T-helper 17 cell (primary cell): ENCODE results near the gene KRTAP2-3. TPM values are rescaled to one million over a fixed set of nuclear protein-coding genes. Genes with fewer than 3 reads are reported as not detected.
"Not testable (repeated sequence)": the region's sequence is repeated elsewhere in the genome, so short reads cannot be mapped to it uniquely, and the experiment has no call there.

ENCODE experiments used
- ATAC-seq: fragments of 150-1000 bp; cut with Tn5 transposase; 2 replicates; pipeline ENCODE4 v1.10.0; 2021; ENCODE audit warnings: mild to moderate bottlenecking, moderate library complexity
- DNase-seq, 3 donors: peaks; one replicate each; pipeline versions ENCODE4 v3.0.0 to v3.0.0-alpha.2; 2020 to 2021
- H3K9me3 ChIP-seq: one replicate; pipeline ENCODE4 v1.7.0; 2013; ENCODE audit warnings: low read length, mild to moderate bottlenecking; ENCODE audit not compliant: control insufficient read depth, poor library complexity, severe bottlenecking
- H3K27ac Mint-ChIP-seq: one replicate; pipeline ENCODE4 v1.8.0; 2022; ENCODE audit warnings: mild to moderate bottlenecking, moderate library complexity, mixed read lengths
- H3K27me3 Mint-ChIP-seq: one replicate; pipeline ENCODE4 v1.8.0; 2022; ENCODE audit warnings: mixed read lengths
- H3K36me3 Mint-ChIP-seq: one replicate; pipeline ENCODE4 v1.8.0; 2022; ENCODE audit warnings: low read depth, mixed read lengths
- H3K4me1 Mint-ChIP-seq: one replicate; pipeline ENCODE4 v1.8.0; 2022; ENCODE audit warnings: mild to moderate bottlenecking, mixed read lengths
- H3K4me3 Mint-ChIP-seq: one replicate; pipeline ENCODE4 v1.8.0; 2022; ENCODE audit warnings: mild to moderate bottlenecking, moderate library complexity, mixed read lengths
- total RNA-seq, 4 donors: library from RNA in 2 of 4; stranded (reverse) in 2 of 4; gene quantifications; one replicate each; pipeline ENCODE4 v1.2.3 and lab custom pipeline; 2022 to 2026

The KRTAP2-3 gene
- total RNA-seq, 2 donors from 2014 or later: not detected

DNA sequence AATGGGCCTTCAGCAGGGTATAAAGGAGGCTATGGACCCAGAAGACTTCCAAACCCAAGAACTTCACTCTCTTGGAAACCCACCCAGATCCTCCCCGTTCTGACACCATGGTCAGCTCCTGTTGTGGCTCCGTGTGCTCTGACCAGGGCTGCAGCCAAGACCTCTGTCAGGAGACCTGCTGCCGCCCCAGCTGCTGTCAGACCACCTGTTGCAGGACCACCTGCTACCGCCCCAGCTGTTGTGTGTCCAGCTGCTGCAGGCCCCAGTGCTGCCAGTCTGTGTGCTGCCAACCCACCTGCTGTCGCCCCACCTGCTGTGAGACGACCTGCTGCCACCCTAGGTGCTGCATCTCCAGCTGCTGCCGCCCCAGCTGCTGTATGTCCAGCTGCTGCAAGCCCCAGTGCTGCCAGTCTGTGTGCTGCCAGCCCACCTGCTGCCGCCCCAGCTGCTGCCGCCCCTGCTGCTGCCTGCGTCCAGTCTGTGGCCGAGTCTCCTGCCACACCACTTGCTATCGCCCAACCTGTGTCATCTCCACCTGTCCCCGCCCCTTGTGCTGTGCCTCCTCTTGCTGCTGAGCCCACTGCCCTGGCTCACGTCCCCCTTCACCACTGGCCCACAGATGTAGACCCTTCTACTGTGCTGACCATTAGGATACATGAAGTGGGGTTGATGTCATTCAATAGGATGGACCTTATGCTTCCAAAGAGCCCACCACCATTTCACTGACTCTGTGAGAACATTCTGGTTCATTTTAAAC lies 24.4 kb upstream of the KRTAP2-3 start, which contains the start of gene KRTAP4-7:
KRTAP4-7 (plus strand) TSS at position 51 of the 757 bp plus-strand sequence; CDS start at position 108, 57 bp downstream.
- not testable (repeated sequence) for H3K4me3 Mint-ChIP-seq, H3K36me3 Mint-ChIP-seq, ATAC-seq, H3K4me1 Mint-ChIP-seq, DNase-seq, H3K27ac Mint-ChIP-seq, H3K9me3 ChIP-seq
- peaks cover 23% of the 10 kb centered on the region for H3K27me3 Mint-ChIP-seq

DNA sequence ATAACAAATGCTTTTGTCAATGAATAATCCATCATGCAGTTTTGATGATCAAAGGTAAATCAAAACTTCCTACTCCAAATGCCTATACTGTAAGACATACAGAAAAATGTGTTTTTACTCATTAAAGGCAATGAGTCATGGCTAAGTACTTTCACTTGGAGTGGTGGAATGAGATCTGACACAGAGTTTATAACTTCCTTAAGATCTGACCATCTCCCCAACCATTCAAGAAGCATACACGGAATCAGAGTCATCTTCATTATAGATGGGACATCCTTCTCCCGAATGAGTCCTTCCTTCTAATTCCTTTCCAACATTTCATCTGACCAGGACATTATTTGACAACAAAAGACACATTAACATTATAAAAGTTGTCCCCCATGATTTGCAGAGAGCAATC lies 23.5 kb upstream of the KRTAP2-3 start:
- ATAC-seq, H3K4me3 Mint-ChIP-seq, H3K4me1 Mint-ChIP-seq, H3K36me3 Mint-ChIP-seq, DNase-seq, H3K27ac Mint-ChIP-seq, H3K9me3 ChIP-seq: not testable (repeated sequence)
- H3K27me3 Mint-ChIP-seq: peaks cover 23% of the 10 kb centered on the region

DNA sequence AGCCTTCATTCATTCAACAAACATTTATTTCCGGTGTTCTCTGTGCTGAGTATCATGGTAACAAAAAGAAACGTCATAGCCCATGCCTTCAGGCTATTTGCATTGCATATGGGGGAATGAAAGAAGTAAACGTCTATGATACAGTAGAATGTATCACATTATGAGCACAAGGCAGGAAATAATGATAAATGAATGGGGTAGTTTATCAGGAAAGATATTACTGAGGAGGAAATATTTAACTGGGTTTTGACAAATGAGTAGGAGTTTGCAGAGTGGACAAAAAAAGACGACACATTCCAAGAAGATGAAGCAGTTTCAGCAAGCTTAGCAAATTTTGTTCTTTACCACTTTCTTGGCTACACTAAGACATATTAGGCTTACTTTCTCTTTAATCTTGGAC lies 22.7 kb upstream of the KRTAP2-3 start:
- DNase-seq (no peak), ATAC-seq (no peak)
- Mint-ChIP-seq H3K27me3 (peaks cover 21% of the 10 kb centered on the region), H3K36me3 (no peaks in the 10 kb centered on the region), H3K27ac (no peak overlapping the region), H3K4me3 (no peak overlapping the region), H3K4me1 (peaks cover 4% of the 10 kb centered on the region)
- H3K9me3 ChIP-seq: no peaks in the 10 kb centered on the region

DNA sequence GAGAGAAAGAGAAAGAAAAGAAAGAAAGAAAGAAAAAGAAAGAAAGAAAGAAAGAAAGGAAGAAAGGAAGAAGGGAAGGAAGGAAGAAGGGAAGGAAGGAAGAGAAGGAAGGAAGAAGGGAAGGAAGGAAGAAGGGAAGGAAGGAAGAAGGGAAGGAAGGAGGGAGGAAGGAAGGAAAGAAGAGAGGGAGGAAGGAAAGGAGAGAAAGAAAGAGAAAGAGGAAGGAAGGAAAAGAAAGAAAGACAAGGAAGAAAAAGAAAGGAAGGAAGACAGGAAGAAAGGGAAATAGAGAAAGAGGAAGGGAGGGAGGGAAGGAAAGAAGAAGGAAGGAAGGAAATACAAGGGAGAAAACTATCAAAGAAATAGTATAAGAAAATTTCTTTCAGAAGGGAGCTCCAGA lies 16.9 kb upstream of the KRTAP2-3 start:
- no peak overlapping the region for H3K27ac Mint-ChIP-seq
- peaks cover 3% of the 10 kb centered on the region for H3K4me1 Mint-ChIP-seq
- no peak overlapping the region for H3K4me3 Mint-ChIP-seq
- DNase-seq: no peak
- peaks cover 2% of the 10 kb centered on the region for H3K36me3 Mint-ChIP-seq
- no peak for ATAC-seq
- no peaks in the 10 kb centered on the region for H3K9me3 ChIP-seq
- H3K27me3 Mint-ChIP-seq: peaks cover 18% of the 10 kb centered on the region

DNA sequence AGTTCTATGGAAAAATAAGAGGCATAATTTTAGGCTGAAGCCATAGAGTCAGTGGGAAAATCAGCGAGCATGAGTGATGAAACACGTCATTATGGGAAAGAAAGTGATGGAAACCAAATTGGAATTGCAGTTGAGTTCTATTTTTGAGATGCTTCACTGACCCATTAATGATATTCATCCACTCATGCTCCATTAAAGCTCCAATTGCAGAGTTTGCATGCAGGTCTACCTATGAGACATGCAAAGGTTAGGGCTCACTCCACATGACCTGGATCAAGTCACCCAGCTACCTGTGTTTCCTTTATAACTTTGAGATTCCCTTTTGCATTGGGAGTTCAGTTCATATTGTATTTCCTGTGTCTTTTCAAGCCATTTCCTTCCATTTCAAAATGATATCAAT lies 13.8 kb upstream of the KRTAP2-3 start:
- no peak for ATAC-seq
- H3K4me1 Mint-ChIP-seq: peaks cover 3% of the 10 kb centered on the region
- H3K27me3 Mint-ChIP-seq: peaks cover 18% of the 10 kb centered on the region
- no peaks in the 10 kb centered on the region for H3K9me3 ChIP-seq
- peaks cover 2% of the 10 kb centered on the region for H3K36me3 Mint-ChIP-seq
- H3K4me3 Mint-ChIP-seq: no peak overlapping the region
- no peak overlapping the region for H3K27ac Mint-ChIP-seq
- DNase-seq: no peak

DNA sequence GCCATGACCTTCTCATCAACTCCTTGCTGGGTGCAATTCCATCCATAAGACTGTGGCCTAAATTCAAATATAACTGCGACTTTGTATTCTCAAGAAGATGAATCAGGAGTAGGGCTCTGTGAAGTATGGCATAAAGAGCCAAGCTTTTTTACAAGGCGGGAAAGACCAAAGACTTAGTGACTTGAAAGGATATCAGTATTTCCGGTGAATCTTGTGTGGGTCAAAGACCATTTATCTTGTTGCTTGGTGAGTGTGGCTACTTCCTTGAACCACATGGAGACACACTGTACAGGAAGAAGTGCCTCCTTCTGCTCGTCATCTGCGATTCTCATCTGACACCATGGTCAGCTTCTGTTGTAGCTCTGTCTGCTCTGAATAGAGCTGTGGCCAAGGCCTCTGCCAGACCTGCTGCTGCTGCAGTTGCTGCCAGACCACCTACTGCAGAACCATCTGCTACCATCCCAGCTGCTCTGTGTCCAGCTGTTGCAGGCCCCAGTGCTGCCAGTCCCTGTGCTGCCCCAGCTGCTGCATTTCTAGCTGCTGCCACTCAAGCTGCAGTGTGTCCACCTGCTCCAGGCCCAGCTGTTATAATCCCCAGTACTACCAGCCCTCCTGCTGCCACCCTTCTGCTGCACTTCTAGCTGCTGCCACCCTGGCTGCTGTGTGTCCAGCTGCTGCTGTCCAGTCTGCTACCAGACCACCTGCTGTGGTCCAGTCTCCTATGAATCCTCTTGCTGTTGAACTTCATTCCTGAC lies 11.9 kb upstream of the KRTAP2-3 start:
- H3K36me3 Mint-ChIP-seq: peaks cover 2% of the 10 kb centered on the region
- H3K4me3 Mint-ChIP-seq: no peak overlapping the region
- no peaks in the 10 kb centered on the region for H3K9me3 ChIP-seq
- peaks cover 18% of the 10 kb centered on the region for H3K27me3 Mint-ChIP-seq
- ATAC-seq: no peak
- H3K4me1 Mint-ChIP-seq: peaks cover 3% of the 10 kb centered on the region
- DNase-seq: no peak
- no peak overlapping the region for H3K27ac Mint-ChIP-seq

DNA sequence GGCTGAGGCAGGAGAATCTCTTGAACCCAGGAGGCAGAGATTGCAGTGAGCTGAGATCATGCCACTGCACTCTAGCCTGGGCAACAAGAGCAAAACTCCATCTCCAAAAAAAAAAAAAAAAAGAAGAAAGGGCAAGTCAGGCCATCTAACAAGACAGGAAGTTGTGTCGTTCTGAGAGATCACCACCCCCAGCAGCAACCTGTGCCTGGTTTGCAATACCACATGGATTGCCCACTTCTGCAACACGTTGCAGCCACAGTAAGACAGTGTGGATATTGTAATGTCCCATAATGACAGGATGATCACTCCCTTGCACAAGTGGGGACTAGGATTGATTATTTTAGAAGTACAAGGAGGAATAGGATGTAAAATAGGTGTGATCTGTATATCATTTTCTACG lies 9.1 kb upstream of the KRTAP2-3 start:
- Mint-ChIP-seq H3K27ac (no peak overlapping the region), H3K27me3 (peaks cover 14% of the 10 kb centered on the region), H3K4me1 (peaks cover 3% of the 10 kb centered on the region), H3K36me3 (no peaks in the 10 kb centered on the region), H3K4me3 (no peak overlapping the region)
- no peaks in the 10 kb centered on the region for H3K9me3 ChIP-seq
- DNase-seq (no peak), ATAC-seq (no peak)

DNA sequence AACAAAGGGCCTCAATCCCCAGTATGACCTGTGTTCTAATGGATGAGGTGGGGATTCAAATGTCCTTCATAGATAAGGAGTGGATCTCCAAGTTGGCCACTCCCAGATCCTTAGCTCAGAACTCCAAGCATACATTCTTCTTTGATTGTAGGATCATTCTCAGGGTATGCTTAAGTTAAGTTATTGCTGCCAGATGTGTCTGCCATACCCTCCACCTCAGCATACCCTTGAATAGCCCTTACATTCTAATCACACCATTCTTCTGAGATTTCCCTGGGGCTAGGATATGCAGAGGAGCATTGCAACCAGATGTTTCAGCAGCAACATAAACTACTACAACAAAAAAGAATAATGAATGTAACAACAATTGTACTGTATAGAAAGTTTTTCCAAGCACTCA lies 7.4 kb upstream of the KRTAP2-3 start:
- Mint-ChIP-seq H3K27me3 (peaks cover 12% of the 10 kb centered on the region), H3K4me1 (peaks cover 3% of the 10 kb centered on the region), H3K4me3 (no peak overlapping the region), H3K27ac (no peak overlapping the region), H3K36me3 (no peaks in the 10 kb centered on the region)
- DNase-seq: no peak
- ATAC-seq: no peak
- H3K9me3 ChIP-seq: no peaks in the 10 kb centered on the region

DNA sequence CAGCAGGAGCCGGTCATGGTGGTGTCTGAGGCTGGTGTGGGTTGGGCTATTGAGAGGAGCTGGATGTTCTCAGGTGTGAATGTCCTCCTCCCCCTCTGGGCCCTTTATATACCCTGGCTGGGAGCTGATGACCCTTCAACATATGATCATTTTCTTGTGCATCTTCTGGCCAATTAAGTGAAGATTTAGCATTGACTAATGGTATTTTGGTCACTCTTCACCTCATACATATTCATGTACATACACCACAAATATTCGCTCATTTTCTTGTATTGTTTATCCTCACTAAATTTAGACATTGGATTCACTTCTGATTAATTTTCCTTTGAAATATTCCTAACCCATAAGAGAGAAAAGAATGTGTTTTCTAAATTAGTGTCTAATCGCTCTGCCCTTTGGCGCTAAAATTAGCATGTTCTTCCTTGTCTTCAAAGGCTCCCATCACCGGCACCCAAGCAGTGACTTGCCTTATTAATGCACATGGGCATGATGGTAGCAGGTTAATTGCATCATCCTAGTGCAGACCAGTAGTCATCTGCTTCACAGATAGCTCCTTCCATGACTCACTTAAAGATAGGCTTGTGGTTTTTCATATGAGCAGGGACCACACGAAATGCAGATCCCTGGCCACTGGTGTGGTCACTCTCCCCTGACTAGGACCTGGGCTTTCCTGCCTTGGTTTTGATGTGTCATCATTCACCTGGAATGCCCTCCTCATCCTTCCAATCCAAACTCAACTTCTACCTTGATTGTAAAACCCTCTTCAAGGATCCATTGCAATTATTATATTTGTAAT lies 6.1 kb upstream of the KRTAP2-3 start, which contains the start of gene KRTAP2-4:
KRTAP2-4 (minus strand) TSS at position 51 of the 796 bp plus-strand sequence; CDS start at position 17, 34 bp downstream.
- Mint-ChIP-seq H3K4me3 (no peak within 1 kb of the TSS), H3K4me1 (no peaks in the 10 kb centered on the region), H3K27me3 (peaks cover 18% of the 10 kb centered on the region), H3K27ac (no peak within 1 kb of the TSS), H3K36me3 (no peaks in the 10 kb centered on the region)
- no peak for ATAC-seq
- DNase-seq: no peak
- no peaks in the 10 kb centered on the region for H3K9me3 ChIP-seq

DNA sequence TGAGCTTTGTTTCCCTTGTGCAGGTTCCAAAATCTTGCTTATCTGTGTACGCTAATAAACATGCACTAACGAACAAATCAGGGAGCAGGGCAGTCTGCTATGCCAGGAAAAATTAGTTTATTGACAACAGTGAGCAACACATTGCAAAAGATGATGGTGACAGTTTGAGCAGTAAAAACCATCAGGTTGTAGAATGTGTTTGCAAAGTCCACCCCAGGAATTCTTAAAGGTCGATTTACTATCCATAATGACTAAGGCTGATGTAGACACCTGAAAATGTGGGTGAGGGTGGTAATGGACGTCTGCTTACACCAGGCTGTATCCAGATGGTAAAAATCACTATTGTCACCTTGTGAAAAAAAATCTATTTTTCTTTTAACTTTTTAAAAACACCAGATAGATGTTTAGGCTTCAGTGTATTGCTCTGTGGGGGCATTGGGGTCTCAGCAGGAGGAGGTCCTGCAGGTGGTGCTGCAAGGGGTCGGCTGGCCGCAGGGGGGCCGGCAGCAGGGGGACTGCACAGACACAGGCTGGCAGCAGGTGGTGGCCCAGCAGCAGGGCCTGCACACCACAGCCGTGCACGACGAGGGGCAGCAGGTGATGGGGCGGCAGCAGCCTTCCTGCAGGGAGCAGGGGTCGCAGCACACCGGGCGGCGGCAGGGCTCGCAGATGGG lies 5.2 kb upstream of the KRTAP2-3 start:
- H3K36me3 Mint-ChIP-seq, H3K9me3 ChIP-seq, H3K4me3 Mint-ChIP-seq, ATAC-seq, H3K27ac Mint-ChIP-seq, H3K4me1 Mint-ChIP-seq, DNase-seq: not testable (repeated sequence)
- peaks cover 27% of the 10 kb centered on the region for H3K27me3 Mint-ChIP-seq

DNA sequence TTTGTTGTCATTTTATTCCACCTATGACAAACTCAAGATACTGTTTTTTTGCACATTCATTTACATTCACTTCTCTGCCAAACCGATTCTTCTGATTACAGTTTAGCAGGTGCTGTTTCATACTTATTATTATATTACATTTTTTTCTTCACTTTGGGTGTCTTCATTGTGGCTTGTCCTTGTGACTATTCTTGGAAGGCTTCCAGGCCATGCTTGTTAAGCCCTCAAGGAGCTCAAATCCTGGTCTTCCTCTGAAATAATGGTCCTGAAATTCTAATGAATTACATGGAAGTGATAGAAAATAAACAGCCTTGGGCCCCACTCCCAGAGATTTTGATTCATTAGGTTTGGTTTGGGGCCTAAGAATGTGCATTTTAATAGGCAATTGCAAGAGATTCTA lies 4.4 kb upstream of the KRTAP2-3 start:
- H3K27me3 Mint-ChIP-seq: peaks cover 34% of the 10 kb centered on the region
- H3K36me3 Mint-ChIP-seq: peaks cover 2% of the 10 kb centered on the region
- DNase-seq: no peak
- no peak for ATAC-seq
- H3K27ac Mint-ChIP-seq: no peak overlapping the region
- no peaks in the 10 kb centered on the region for H3K9me3 ChIP-seq
- no peak overlapping the region for H3K4me3 Mint-ChIP-seq
- H3K4me1 Mint-ChIP-seq: peaks cover 2% of the 10 kb centered on the region

DNA sequence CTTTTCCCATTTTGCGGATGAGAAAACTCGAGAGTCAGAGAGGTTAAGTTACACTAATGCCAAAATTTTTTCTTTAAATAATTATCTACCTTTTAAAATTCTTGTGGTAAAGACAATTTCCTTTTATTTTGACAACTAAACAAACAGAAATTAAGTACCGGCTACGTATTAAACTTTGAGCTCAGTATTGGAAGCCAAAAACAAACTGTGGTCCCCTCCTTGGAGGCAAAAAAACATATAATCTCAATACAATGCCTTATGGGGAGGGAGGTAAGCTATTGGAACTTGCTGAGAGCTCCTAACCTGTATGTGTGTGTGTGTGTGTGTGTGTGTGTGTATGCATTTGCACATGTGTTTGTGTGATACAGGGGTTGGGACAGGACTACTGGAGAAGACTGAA lies 3.5 kb upstream of the KRTAP2-3 start:
- H3K4me3 Mint-ChIP-seq: no peak overlapping the region
- ATAC-seq: no peak
- H3K27me3 Mint-ChIP-seq: peaks cover 42% of the 10 kb centered on the region
- H3K4me1 Mint-ChIP-seq: peaks cover 4% of the 10 kb centered on the region
- H3K9me3 ChIP-seq: no peaks in the 10 kb centered on the region
- DNase-seq: no peak
- no peak overlapping the region for H3K27ac Mint-ChIP-seq
- peaks cover 3% of the 10 kb centered on the region for H3K36me3 Mint-ChIP-seq
